Gastroesophageal sphincter (tissue), 3 donors: ENCODE measurements around the gene UPK3B.

Experiments used
- POLR2A ChIP-seq, 2 donors: fragments of 450-650 bp; IDR thresholded peaks; one replicate each; pipeline ENCODE4 v1.6.1; 2017; ENCODE audit warnings: antibody characterized with exemption in 2 of 2, mild to moderate bottlenecking in 2 of 2, moderate library complexity in 1 of 2
- POLR2AphosphoS5 ChIP-seq: sonication (generic); formaldehyde crosslinking; IDR thresholded peaks from one replicate; pipeline ENCODE4 v1.6.1; 2017; ENCODE audit warnings: antibody characterized with exemption
- TF ChIP-seq, protein P1 (sequence below), 4 experiments: fragments of 200-600 bp in 2 of 4; fragments of 450-650 bp in 2 of 4; sonication (generic) in 1 of 4; IDR thresholded peaks; one replicate each; pipeline ENCODE4 v1.5.1; 2017 to 2019; ENCODE audit warnings: antibody characterized with exemption in 4 of 4, mild to moderate bottlenecking in 2 of 4, moderate library complexity in 2 of 4

DNA sequence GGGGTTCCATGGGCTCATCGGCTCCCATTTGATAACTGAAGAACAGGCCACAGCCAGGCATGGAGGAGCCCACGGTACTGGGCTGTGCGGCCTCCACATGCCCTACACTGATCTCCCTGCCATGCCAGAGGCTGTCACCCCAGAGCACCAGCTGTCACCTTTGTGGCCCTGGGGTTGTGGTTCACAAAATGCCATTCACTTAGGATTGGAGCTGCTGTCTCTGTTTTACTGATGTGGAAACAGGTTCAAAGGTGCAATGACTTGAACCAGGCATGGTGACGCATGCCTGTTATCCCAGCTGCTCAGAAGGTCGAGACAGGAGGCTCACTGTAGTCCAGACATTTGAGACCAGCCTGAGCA is 4.3 kb upstream of the UPK3B start:
- TF ChIP-seq, protein P1, sequence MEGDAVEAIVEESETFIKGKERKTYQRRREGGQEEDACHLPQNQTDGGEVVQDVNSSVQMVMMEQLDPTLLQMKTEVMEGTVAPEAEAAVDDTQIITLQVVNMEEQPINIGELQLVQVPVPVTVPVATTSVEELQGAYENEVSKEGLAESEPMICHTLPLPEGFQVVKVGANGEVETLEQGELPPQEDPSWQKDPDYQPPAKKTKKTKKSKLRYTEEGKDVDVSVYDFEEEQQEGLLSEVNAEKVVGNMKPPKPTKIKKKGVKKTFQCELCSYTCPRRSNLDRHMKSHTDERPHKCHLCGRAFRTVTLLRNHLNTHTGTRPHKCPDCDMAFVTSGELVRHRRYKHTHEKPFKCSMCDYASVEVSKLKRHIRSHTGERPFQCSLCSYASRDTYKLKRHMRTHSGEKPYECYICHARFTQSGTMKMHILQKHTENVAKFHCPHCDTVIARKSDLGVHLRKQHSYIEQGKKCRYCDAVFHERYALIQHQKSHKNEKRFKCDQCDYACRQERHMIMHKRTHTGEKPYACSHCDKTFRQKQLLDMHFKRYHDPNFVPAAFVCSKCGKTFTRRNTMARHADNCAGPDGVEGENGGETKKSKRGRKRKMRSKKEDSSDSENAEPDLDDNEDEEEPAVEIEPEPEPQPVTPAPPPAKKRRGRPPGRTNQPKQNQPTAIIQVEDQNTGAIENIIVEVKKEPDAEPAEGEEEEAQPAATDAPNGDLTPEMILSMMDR (IDR thresholded peaks at IDR 0.05) = no peak
- TF ChIP-seq POLR2A (IDR thresholded peaks at IDR 0.05) (no peak), POLR2AphosphoS5 (no peak)
